Upper lobe of left lung (tissue), 4 donors: Measurements from ENCODE around the gene UBE2G1.

Experiments used
- CTCF ChIP-seq, 6 experiments: fragments of 450-650 bp in 4 of 6; fragments of 200-600 bp in 2 of 6; sonication (generic) in 2 of 6; IDR thresholded peaks; one replicate each; pipeline ENCODE4 v1.5.1; 2016 to 2019; ENCODE audit warnings: antibody characterized with exemption in 6 of 6
- EP300 ChIP-seq, 4 donors: sonication (generic); formaldehyde crosslinking; IDR thresholded peaks; one replicate each; pipeline ENCODE4 v1.5.1; 2017; ENCODE audit warnings: antibody characterized with exemption in 4 of 4, control low read depth in 2 of 4
- POLR2AphosphoS5 ChIP-seq, 2 donors: sonication (generic); formaldehyde crosslinking; IDR thresholded peaks; one replicate each; pipeline ENCODE4 v1.5.1; 2017; ENCODE audit warnings: antibody characterized with exemption in 2 of 2

GRCh38 chr17:4293572-4293971, 72.9 kb downstream of the UBE2G1 start:
- TF ChIP-seq CTCF (IDR thresholded peaks at IDR 0.05) (no peak), POLR2AphosphoS5 (IDR thresholded peaks at IDR 0.05) (no peak), EP300 (IDR thresholded peaks at IDR 0.05) (no peak)
